IPS-15b (cell line): Measurements from ENCODE around the gene SAMD11.
"Not testable (repeated sequence)": the region's sequence is repeated elsewhere in the genome, so short reads cannot be mapped to it uniquely, and the experiment has no call there.

Source experiments
- H3K27me3 ChIP-seq: one replicate; pipeline ENCODE4 v1.6.1; 2013; ENCODE audit warnings: low read length; ENCODE audit not compliant: control insufficient read depth, insufficient read depth
- H3K36me3 ChIP-seq: one replicate; pipeline ENCODE4 v1.6.1; 2013; ENCODE audit warnings: low read length; ENCODE audit not compliant: control insufficient read depth, insufficient read depth
- H3K4me1 ChIP-seq: one replicate; pipeline ENCODE4 v1.6.1; 2013; ENCODE audit warnings: mild to moderate bottlenecking, low read length; ENCODE audit not compliant: control insufficient read depth, insufficient read depth
- H3K4me3 ChIP-seq: one replicate; pipeline ENCODE4 v1.5.1; 2013; ENCODE audit warnings: low read depth, low read length
- H3K9ac ChIP-seq: one replicate; pipeline ENCODE4 v1.6.1; 2013; ENCODE audit warnings: low read depth, mild to moderate bottlenecking, low read length
- H3K9me3 ChIP-seq: one replicate; pipeline ENCODE4 v1.6.1; 2013; ENCODE audit warnings: mild to moderate bottlenecking, low read length; ENCODE audit not compliant: control insufficient read depth, insufficient read depth

SAMD11 gene, protein sequence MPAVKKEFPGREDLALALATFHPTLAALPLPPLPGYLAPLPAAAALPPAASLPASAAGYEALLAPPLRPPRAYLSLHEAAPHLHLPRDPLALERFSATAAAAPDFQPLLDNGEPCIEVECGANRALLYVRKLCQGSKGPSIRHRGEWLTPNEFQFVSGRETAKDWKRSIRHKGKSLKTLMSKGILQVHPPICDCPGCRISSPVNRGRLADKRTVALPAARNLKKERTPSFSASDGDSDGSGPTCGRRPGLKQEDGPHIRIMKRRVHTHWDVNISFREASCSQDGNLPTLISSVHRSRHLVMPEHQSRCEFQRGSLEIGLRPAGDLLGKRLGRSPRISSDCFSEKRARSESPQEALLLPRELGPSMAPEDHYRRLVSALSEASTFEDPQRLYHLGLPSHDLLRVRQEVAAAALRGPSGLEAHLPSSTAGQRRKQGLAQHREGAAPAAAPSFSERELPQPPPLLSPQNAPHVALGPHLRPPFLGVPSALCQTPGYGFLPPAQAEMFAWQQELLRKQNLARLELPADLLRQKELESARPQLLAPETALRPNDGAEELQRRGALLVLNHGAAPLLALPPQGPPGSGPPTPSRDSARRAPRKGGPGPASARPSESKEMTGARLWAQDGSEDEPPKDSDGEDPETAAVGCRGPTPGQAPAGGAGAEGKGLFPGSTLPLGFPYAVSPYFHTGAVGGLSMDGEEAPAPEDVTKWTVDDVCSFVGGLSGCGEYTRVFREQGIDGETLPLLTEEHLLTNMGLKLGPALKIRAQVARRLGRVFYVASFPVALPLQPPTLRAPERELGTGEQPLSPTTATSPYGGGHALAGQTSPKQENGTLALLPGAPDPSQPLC

DNA sequence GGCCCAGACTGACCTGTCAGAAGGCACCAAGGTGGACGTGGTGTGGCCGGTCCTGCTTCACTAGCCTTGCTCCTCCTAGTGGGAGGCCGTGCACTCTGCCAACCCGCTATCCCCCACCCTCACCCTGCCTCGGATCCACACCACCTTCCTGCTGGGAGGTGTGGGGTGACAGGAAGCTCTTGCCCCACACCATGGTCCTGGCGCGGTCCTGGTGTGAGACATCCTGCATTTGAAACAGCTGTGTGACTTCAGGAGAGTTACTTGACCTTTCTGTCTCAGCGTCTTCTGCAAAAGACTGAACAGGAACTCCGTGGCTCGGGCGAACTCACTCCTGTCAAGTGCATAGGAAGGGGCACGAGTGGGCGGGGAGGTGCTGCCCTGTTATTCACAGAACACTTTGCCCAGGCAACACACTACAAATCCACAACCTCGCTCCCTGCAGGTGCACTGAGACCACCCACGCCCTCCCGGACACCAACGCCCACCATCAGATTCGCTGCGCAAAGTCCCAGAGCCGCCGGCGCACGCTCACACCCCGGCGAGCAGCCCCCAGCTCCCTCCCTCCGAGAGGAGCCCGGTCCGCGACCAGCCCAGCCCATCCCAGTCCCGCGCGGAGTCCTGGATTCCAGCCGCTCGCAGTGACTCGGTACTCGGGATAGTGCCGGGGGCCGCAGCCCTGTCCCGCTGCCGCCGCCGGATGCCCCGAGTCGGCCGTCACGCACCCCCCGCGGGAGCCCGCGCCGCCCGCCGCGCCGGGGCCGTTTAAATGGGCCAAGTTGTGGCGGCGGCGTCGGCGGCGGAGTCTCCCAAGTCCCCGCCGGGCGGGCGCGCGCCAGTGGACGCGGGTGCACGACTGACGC, at the start of gene SAMD11:
SAMD11 (plus strand) TSS at position 793 of the 860 bp plus-strand sequence. CDS start 509 bp downstream, outside the sequence.
- H3K4me3 ChIP-seq = peak within 1 kb of the TSS; percentile 43
- H3K9me3 ChIP-seq = no peaks in the 10 kb centered on the region
- H3K4me1 ChIP-seq = peaks cover 4% of the 10 kb centered on the region
- H3K9ac ChIP-seq = no peak within 1 kb of the TSS
- H3K36me3 ChIP-seq = no peaks in the 10 kb centered on the region
- peaks cover 83% of the 10 kb centered on the region for H3K27me3 ChIP-seq

DNA sequence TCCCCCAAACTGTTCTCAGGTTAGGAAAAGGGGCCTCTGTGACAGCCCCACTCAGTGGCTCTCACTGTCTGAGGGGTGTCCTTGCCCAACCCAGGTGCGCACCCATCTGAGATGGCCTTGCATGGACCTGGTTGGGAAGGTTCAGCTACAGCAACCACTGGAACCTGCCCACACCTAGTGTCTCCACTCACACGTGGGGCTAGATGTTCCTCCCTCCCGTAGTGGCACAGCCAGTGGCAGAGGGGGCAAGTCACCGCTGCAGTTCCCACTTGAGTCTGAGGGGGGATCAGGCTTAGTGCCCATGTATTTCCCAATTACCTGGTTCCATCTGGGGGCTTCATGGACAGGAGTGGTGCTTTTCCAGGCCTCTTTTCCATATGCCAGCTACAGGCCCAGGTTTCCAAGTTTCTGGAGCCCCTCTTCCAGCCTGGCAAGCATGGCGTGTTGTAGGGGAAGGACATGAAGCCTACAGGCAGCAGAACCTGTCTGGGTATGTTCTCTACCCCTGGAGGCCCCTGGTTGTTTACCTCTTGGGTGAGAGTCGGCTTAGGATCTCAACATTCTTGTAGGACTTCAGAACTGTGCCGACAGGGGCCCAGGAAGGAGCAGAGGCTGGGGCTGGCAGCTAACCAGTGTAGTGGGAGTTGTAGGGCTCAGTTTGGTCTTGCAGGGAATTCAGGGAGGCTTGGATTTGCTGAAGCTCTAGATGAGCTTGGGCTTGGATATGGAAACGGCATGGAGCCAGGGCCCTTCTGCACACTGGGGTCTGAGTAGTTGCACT, 47.1 kb upstream of the SAMD11 start:
- not testable (repeated sequence) for H3K9ac ChIP-seq, H3K4me1 ChIP-seq, H3K4me3 ChIP-seq, H3K36me3 ChIP-seq, H3K9me3 ChIP-seq, H3K27me3 ChIP-seq

DNA sequence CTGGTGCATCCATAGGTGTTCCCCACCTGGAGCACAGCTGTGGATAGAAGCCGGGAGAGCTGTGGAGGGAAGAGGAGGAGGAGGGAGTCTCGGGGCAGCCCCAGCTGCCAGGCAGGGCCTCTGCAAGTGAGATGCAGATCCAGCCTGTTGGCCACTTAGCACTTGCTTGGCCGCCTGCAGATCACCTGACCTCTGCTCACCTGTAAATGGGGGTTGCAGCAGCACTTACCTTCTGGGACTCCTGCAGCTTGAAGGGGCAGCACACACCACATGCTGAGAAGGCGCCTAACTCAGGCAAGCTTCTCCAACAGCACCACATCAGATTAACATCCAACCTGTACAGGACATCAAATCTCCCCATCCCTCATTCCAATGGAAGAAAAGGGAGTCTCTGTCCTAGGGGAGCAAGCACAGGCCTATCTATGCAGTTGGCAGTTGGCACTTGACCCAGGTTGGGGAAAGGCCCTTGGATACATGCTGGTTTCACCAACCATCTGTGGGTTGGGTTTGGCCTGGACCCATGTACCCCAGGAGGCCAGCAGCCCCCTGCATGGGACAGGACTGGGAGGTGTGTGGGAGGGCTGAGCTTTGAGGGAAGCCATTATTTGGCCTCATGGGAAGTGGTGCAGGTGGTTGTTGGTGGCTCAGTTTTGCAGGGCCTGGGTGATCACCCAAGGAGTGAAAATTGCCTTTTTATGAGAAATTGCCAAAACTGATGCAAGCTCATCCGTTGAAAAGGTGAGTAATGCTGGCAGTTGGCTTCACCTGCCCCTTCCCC, 46.3 kb upstream of the SAMD11 start:
- H3K27me3 ChIP-seq, H3K9ac ChIP-seq, H3K4me3 ChIP-seq, H3K9me3 ChIP-seq, H3K36me3 ChIP-seq, H3K4me1 ChIP-seq: not testable (repeated sequence)

DNA sequence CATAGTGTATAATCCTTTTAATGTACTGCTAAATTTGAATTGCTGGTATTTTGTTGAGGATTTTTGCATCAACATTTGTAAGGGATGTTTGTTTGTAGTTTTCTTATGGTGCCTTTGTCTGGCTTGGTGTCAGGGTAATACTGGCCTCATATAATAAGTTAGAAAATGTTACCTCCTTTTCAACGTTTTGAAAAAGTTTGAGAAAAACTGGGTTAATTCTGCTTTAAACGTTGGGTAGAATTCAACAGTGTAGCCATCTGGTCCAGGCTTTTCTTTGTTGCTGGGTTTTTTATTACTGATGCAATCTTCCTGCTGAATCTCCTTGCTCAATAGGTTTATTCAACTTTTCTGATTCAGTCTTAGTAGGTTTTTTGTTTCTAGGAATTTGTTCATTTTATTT, 43.2 kb upstream of the SAMD11 start:
- not testable (repeated sequence) for H3K4me3 ChIP-seq, H3K9ac ChIP-seq, H3K27me3 ChIP-seq, H3K4me1 ChIP-seq, H3K9me3 ChIP-seq, H3K36me3 ChIP-seq

DNA sequence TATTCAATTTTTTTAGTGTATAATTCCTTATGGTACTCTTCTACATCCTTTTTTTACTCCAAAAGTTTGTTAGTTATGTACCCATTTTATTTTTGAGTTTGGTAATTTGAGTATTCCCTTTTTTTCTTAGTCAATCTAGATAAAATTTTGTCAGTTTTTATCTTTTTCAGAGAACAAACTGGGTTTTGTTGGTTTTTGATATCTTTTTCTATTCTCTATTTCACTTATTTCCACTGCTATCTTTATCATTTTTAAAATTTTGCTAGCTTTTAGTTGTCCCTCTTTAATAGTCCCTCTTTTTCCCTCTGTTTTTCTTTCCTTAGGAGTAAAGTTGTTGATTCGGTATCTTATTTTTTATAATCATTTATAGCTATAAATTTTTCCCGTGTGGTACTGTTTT, 42.8 kb upstream of the SAMD11 start:
- H3K4me3 ChIP-seq, H3K27me3 ChIP-seq, H3K4me1 ChIP-seq, H3K9me3 ChIP-seq, H3K36me3 ChIP-seq, H3K9ac ChIP-seq: not testable (repeated sequence)

DNA sequence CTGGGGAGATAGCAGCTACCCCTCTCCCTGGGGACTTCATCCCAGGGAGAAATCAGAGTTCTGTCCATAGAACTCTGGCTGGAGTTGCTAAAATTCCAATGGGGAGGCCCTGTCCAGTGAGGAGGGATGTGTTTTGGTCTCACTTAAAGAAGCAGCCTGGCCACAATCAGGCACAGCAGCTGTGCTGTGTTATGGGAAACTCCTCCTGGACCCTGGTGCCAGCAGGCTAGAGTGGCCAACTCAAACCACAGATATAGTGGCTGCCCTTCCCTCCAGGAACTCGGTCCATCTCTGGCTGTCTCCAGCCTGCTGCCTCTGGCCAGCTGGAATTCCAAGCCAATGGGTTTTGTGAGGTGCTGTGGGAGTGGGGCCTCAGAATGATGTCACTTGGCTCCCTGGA, 37.4 kb upstream of the SAMD11 start:
- H3K4me3 ChIP-seq = no peak overlapping the region
- no peaks in the 10 kb centered on the region for H3K9me3 ChIP-seq
- H3K4me1 ChIP-seq = no peaks in the 10 kb centered on the region
- no peaks in the 10 kb centered on the region for H3K36me3 ChIP-seq
- H3K9ac ChIP-seq = no peak overlapping the region
- H3K27me3 ChIP-seq = peaks cover 33% of the 10 kb centered on the region

DNA sequence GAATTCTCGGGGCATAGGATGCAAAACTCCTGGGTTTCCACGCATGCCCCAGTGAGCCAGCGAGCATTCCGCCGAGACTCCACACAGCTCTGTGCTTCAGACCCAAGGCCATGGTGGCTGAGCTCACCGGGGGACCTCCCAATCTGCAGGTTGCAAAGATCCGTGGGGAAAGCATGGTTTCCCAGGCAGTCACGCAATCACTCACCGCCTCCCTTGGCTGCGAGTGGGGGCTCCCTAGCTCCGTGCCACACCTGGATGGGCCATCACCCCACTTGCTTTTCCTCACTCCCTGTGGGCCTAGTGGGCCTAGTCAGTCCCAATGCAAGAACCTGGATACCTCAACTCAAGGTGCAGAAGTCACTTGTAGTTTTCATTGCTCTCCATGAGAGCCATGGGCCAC, 37.0 kb upstream of the SAMD11 start:
- Histone ChIP-seq H3K36me3 (no peaks in the 10 kb centered on the region), H3K9me3 (no peaks in the 10 kb centered on the region), H3K27me3 (peaks cover 33% of the 10 kb centered on the region), H3K4me1 (no peaks in the 10 kb centered on the region), H3K4me3 (no peak overlapping the region), H3K9ac (no peak overlapping the region)

DNA sequence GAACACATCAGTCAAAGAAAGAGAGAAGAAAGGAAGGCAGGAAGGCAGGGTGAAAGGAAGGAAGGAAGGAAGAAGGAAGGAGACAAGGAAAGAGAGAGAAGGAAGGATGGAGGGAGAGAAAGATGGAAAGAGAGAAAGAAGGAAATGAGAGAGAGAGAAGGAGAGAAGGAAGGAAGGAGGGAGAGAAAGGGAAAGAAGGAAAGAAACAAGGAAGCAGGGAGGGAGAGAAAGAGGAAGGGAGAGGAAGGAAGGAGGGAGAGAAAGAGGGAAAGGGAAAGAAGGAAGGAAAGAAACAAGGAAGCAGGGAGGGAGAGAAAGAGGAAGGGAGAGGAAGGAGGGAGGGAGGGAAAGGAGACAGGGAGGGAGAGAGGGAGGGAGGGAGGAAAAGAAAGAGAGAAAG, 35.4 kb upstream of the SAMD11 start:
- H3K4me3 ChIP-seq = no peak overlapping the region
- peaks cover 33% of the 10 kb centered on the region for H3K27me3 ChIP-seq
- no peaks in the 10 kb centered on the region for H3K36me3 ChIP-seq
- no peak overlapping the region for H3K9ac ChIP-seq
- H3K9me3 ChIP-seq = no peaks in the 10 kb centered on the region
- H3K4me1 ChIP-seq = no peaks in the 10 kb centered on the region

DNA sequence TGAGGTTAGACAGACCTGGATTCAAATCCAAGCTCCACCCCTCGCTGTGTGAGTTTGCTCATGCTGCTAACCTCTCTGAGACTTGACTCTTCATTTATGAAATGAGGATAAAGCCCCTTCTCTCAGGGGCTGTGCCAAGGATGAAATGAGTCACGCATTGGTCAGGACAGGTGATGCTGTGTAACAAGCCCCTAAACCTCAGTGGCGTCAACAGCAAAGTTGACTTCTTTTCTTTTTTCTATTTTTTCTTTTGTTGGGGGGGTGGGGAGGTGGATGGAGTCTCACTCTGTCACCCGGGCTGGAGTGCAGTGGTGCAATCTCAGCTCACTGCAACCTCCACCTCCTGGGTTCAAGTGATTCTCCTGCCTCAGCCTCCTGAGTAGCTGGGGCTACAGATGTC, 33.9 kb upstream of the SAMD11 start:
- H3K9me3 ChIP-seq = not testable (repeated sequence)

DNA sequence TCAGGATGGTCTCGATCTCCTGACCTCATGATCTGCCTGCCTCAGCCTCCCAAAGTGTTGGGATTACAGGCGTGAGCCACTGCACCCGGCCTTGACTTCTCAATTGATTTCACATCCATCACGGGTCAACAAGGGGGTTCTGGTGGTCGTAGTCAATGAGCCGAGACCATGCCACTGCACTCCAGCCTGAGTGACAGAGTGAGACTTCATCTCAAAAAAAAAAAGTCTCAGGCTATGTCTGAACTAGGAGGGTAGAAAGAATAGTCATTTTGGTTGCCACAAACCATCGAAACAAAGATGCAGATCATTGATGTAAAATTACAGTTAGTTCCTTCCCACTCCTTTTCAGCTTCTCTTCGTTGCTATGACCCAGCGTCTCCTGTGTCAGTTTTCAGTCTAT, 33.5 kb upstream of the SAMD11 start:
- not testable (repeated sequence) for H3K36me3 ChIP-seq, H3K4me1 ChIP-seq, H3K9ac ChIP-seq, H3K4me3 ChIP-seq, H3K9me3 ChIP-seq
- peaks cover 29% of the 10 kb centered on the region for H3K27me3 ChIP-seq

More for the DNA sequence above, 33.9 kb upstream of the SAMD11 start:
- H3K27me3 ChIP-seq = peaks cover 32% of the 10 kb centered on the region
- H3K9ac ChIP-seq, H3K4me1 ChIP-seq, H3K36me3 ChIP-seq, H3K4me3 ChIP-seq: not testable (repeated sequence)
